GM12878 (cell line): ENCODE measurements around the gene SLC26A8. TPM values are rescaled to one million over a fixed set of nuclear protein-coding genes. Genes with fewer than 3 reads are reported as not detected.
"Not testable (repeated sequence)": the region's sequence is repeated elsewhere in the genome, so short reads cannot be mapped to it uniquely, and the experiment has no call there.

Experiments
- ATAC-seq: fragments of 200-7000 bp; cut with Tn5 transposase; 3 replicates; pipeline ENCODE4 v1.9.1; 2020; ENCODE audit warnings: mild to moderate bottlenecking, moderate library complexity
- BruUV-seq: library from RNA; stranded (reverse); fragments of 400-500 nt; replicated peaks from 2 replicates; lab custom pipeline; 2021; lab: Mats Ljungman, UMichigan
- CTCF ChIA-PET: fragments of 300-600 bp; sonication (Branson Sonifier 250); formaldehyde crosslinking; extraction: SDS; loops from one replicate; lab custom pipeline; 2021; ENCODE audit warnings: inconsistent platforms; lab: Yijun Ruan, JAX
- POLR2A ChIA-PET: fragments of 350-600 bp; formaldehyde crosslinking; extraction: SDS; loops from one replicate; lab custom pipeline; 2021; ENCODE audit warnings: inconsistent platforms; lab: Charles Lee
- RAD21 ChIA-PET: fragments of 300-600 bp; sonication (Branson Sonifier 250); formaldehyde crosslinking; loops from one replicate; lab custom pipeline; 2023; ENCODE audit warnings: antibody characterized with exemption; ENCODE audit not compliant: unreplicated experiment; lab: Charles Lee
- SMC1A ChIA-PET: fragments of 300-600 bp; sonication (Branson Sonifier 250); formaldehyde crosslinking; loops from one replicate; lab custom pipeline; 2023; ENCODE audit not compliant: unreplicated experiment, uncharacterized antibody; lab: Charles Lee
- DNase-seq: peaks from one replicate; pipeline ENCODE4 v3.0.0-alpha.2; 2011; ENCODE audit warnings: low read depth, low spot score
- FAIRE-seq: peaks from 3 replicates; lab custom pipeline; 2011; peaks lifted over from hg19 to GRCh38; lab: Jason Lieb, UNC
- H2AFZ ChIP-seq: 2 replicates; pipeline ENCODE4 v1.6.0; 2011; ENCODE audit warnings: low read depth, low read length, control low read depth; ENCODE audit not compliant: control insufficient read depth
- H3K27ac ChIP-seq: 2 replicates; pipeline ENCODE4 v1.5.1; 2011; ENCODE audit warnings: control low read depth; ENCODE audit not compliant: control insufficient read depth, insufficient read depth
- H3K27me3 ChIP-seq, 2 experiments: replicated peaks in 1 of 2; 2 replicates each; pipeline versions ENCODE4 v1.6.0 to v1.6.1; 2011; ENCODE audit warnings: low read length in 1 of 2; ENCODE audit not compliant: control insufficient read depth in 2 of 2, insufficient read depth in 2 of 2
- H3K36me3 ChIP-seq, 2 experiments: 2 replicates each; pipeline ENCODE4 v1.5.1; 2011; ENCODE audit warnings: low read length in 1 of 2; ENCODE audit not compliant: control insufficient read depth in 2 of 2, insufficient read depth in 2 of 2
- H3K4me1 ChIP-seq: 2 replicates; pipeline ENCODE4 v1.6.1; 2011; ENCODE audit warnings: mild to moderate bottlenecking, low read length, moderate library complexity, mixed read lengths; ENCODE audit not compliant: control insufficient read depth, insufficient read depth
- H3K4me2 ChIP-seq: 2 replicates; pipeline ENCODE4 v1.6.0; 2011; ENCODE audit warnings: control low read depth; ENCODE audit not compliant: control insufficient read depth, insufficient read depth
- H3K4me3 ChIP-seq: fragments of 200-600 bp; sonication (generic); 2 replicates; pipeline ENCODE4 v1.5.1; 2016
- H3K79me2 ChIP-seq: 2 replicates; pipeline ENCODE4 v1.6.0; 2011; ENCODE audit warnings: low read length; ENCODE audit not compliant: control insufficient read depth, insufficient read depth
- H3K9ac ChIP-seq: 2 replicates; pipeline ENCODE4 v1.8.0; 2011; ENCODE audit warnings: low read length, control low read depth, mixed read lengths; ENCODE audit not compliant: control insufficient read depth, insufficient read depth
- H3K9me3 ChIP-seq: replicated peaks from 3 replicates; pipeline ENCODE4 v1.5.1; 2011; ENCODE audit warnings: mild to moderate bottlenecking, low read length; ENCODE audit not compliant: control insufficient read depth, insufficient read depth
- H4K20me1 ChIP-seq: 2 replicates; pipeline ENCODE4 v1.6.0; 2011; ENCODE audit not compliant: control insufficient read depth, insufficient read depth
- CEBPZ ChIP-seq: fragments of 150-350 bp; IDR thresholded peaks from 2 replicates; pipeline ENCODE4 v1.6.1; 2016; ENCODE audit warnings: low read depth, low read length
- ZNF217 ChIP-seq: fragments of 450-650 bp; IDR thresholded peaks from 2 replicates; pipeline ENCODE4 v1.6.1; 2017; ENCODE audit warnings: antibody characterized with exemption, mild to moderate bottlenecking
- WGBS: methylation state at CpG from one replicate; pipeline ENCODE4 v1.1.6; 2016; ENCODE audit warnings: low lambda C conversion rate; ENCODE audit not compliant: insufficient replicate concordance, insufficient coverage; ENCODE audit errors: missing lambda C conversion rate; 5-methylcytosine and 5-hydroxymethylcytosine counted together
- in situ Hi-C: fragments of 300-500 bp; cut with MboI; formaldehyde crosslinking; loops from 9 replicates; pipeline ENCODE4 v1.14.3; 2018; ENCODE audit warnings: mixed read lengths
- intact Hi-C: fragments of 100-400 bp; cut with micrococcal nuclease; formaldehyde crosslinking; loops from one replicate; pipeline ENCODE4 v1.14.2; 2022; ENCODE audit not compliant: unreplicated experiment
- polyA plus RNA-seq, 11 experiments: library from polyadenylated mRNA; depleted of rRNA in 4 of 11; unstranded in 6 of 11; stranded (reverse) in 5 of 11; fragments of >200 nt; fragmentation: Nextera tagmentation in 4 of 11; fragmentation: Illumina TruSeq in 1 of 11; extraction: Ambion mirVana in 4 of 11; extraction: Trizol in 1 of 11; gene quantifications; 1 replicate in 1 of 11; 2 replicates in 10 of 11; pipeline versions ENCODE4 v1.2.1 to v1.2.3, GENCODE V29; 2011 to 2016; ENCODE audit warnings: inconsistent platforms in 2 of 11, missing spikeins in 2 of 11, low read depth in 1 of 11
- total RNA-seq, 4 experiments: library from RNA; depleted of rRNA in 3 of 4; stranded (reverse); fragments of >200 nt in 3 of 4; fragmentation: Illumina TruSeq in 1 of 4; extraction: Trizol in 1 of 4; gene quantifications; 2 replicates each; pipeline versions ENCODE4 v1.2.1 to v1.2.3, GENCODE V29; 2013 to 2021

Gene SLC26A8
- total and polyA plus RNA-seq, 10 of the 15 experiments (the other 5 are each of a cell fraction or from before 2014, with no cell fraction given), result 0.09 to 0.95 (median 0.27) TPM; not detected in 2

- no peak for TF ChIP-seq CEBPZ
- no peak for TF ChIP-seq ZNF217
Measured at GRCh38 chr6:35911871-35912653, 112.4 kb downstream of the SLC26A8 start (continued).

- H2AFZ ChIP-seq, H3K36me3 ChIP-seq, RAD21 ChIA-PET, intact Hi-C loops, POLR2A ChIA-PET, H3K27me3 ChIP-seq, ATAC-seq, H3K4me2 ChIP-seq, DNase-seq, H3K4me1 ChIP-seq, FAIRE-seq, H4K20me1 ChIP-seq, H3K27ac ChIP-seq, SMC1A ChIA-PET, H3K9ac ChIP-seq, H3K4me3 ChIP-seq, BruUV-seq, in situ Hi-C loops: not testable (repeated sequence)
- CTCF ChIA-PET, result interaction anchor here (1.0 kb wide), 1 partner anchor 8 kb away, joined by 3 read pairs; no protein-coding TSS in a partner anchor
- WGBS, result 97% methylated on average over 2 of the region's 2 CpGs
- Histone ChIP-seq H3K79me2 (peaks cover 32% of the 10 kb centered on the region), H3K9me3 (peaks cover 20% of the 10 kb centered on the region)
Measured at GRCh38 chr6:35909571-35909970, 114.9 kb downstream of the SLC26A8 start.
